Hepatocyte (in vitro differentiated cells): ENCODE results near the gene AAK1.

Source experiments
- CTCF ChIP-seq: fragments of 200-600 bp; sonication (generic); IDR thresholded peaks from 2 replicates; pipeline ENCODE4 v1.5.1; 2016; ENCODE audit warnings: antibody characterized with exemption, mild to moderate bottlenecking; ENCODE audit not compliant: poor library complexity
- EZH2phosphoT487 ChIP-seq: fragments of 200-600 bp; sonication (generic); IDR thresholded peaks from one replicate; pipeline ENCODE4 v1.6.1; 2018; ENCODE audit warnings: antibody characterized with exemption, mild to moderate bottlenecking, low read depth, moderate library complexity; ENCODE audit not compliant: unreplicated experiment, severe bottlenecking

DNA sequence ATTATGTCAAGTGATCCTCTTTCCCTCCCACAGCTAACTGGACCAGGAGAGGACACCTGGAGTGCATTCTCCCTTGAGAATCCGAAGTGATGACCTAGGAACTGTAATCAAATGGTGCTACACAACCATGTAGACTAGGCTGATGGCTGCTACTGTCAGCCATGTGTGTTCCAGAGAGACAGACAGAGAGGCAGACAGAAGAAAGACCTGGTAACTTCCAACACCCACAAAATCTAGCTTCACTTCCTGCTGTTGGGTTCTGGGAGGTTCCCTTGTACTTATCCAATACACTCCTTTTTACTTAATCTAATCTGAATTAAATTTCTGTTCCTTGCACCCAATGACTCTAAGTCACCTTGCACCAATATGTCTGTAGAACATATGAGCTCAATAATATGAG is 72.3 kb downstream of the AAK1 start:
- TF ChIP-seq CTCF: no peak
- TF ChIP-seq EZH2phosphoT487: no peak
